ENCODE results near the gene IMP4.
A peak's percentile ranks its signal among the peaks of the same experiment; 100 is the strongest.

Gene IMP4

GRCh38 chr2:130349174-130349573, 6.5 kb downstream of the IMP4 start:
- Histone ChIP-seq H3K4me1 (ENCODE audit: control insufficient read depth, insufficient read depth, low read length) (no peaks in the 10 kb centered on the region), H3K9me3 (replicated peaks; ENCODE audit: low read length) (no peaks in the 10 kb centered on the region), H3K9ac (ENCODE audit: low read depth, low read length) (no peak overlapping the region), H3K4me2 (ENCODE audit: low read length) (no peak overlapping the region), H3K27me3 (ENCODE audit: control insufficient read depth, insufficient read depth, low read length) (no peaks in the 10 kb centered on the region), H3K4me3 (ENCODE audit: low read length) (no peak overlapping the region), H3K36me3 (ENCODE audit: insufficient read depth, low read length) (peaks cover 44% of the 10 kb centered on the region)

GRCh38 chr2:130351711-130352110, 9.0 kb downstream of the IMP4 start:
- peaks cover 10% of the 10 kb centered on the region for H3K4me1 ChIP-seq (ENCODE audit: control insufficient read depth, insufficient read depth, low read length)
- H3K4me2 ChIP-seq (ENCODE audit: low read length): no peak overlapping the region
- H3K9me3 ChIP-seq (replicated peaks; ENCODE audit: low read length): no peaks in the 10 kb centered on the region

GRCh38 chr2:130352237-130352636, 9.5 kb downstream of the IMP4 start:
- Histone ChIP-seq H3K9ac (ENCODE audit: low read depth, low read length) (no peak overlapping the region), H3K27me3 (ENCODE audit: control insufficient read depth, insufficient read depth, low read length) (no peaks in the 10 kb centered on the region), H3K4me2 (ENCODE audit: low read length) (no peak overlapping the region), H3K4me1 (ENCODE audit: control insufficient read depth, insufficient read depth, low read length) (peaks cover 11% of the 10 kb centered on the region), H3K36me3 (ENCODE audit: insufficient read depth, low read length) (peaks cover 14% of the 10 kb centered on the region), H3K9me3 (replicated peaks; ENCODE audit: low read length) (no peaks in the 10 kb centered on the region), H3K4me3 (ENCODE audit: low read length) (no peak overlapping the region)

More at GRCh38 chr2:130351711-130352110, 9.0 kb downstream of the IMP4 start:
- H3K9ac ChIP-seq (ENCODE audit: low read depth, low read length): no peak overlapping the region
- H3K4me3 ChIP-seq (ENCODE audit: low read length): no peak overlapping the region
- peaks cover 19% of the 10 kb centered on the region for H3K36me3 ChIP-seq (ENCODE audit: insufficient read depth, low read length)
- no peaks in the 10 kb centered on the region for H3K27me3 ChIP-seq (ENCODE audit: control insufficient read depth, insufficient read depth, low read length)

GRCh38 chr2:130353291-130354138, 10.8 kb downstream of the IMP4 start:
- H3K4me3 ChIP-seq (ENCODE audit: low read length): no peak overlapping the region
- H3K27me3 ChIP-seq (ENCODE audit: control insufficient read depth, insufficient read depth, low read length): no peaks in the 10 kb centered on the region
- peaks cover 11% of the 10 kb centered on the region for H3K4me1 ChIP-seq (ENCODE audit: control insufficient read depth, insufficient read depth, low read length)
- H3K9me3 ChIP-seq (replicated peaks; ENCODE audit: low read length): no peaks in the 10 kb centered on the region
- no peak overlapping the region for H3K4me2 ChIP-seq (ENCODE audit: low read length)
- H3K36me3 ChIP-seq (ENCODE audit: insufficient read depth, low read length): peaks cover under 1% of the 10 kb centered on the region
- no peak overlapping the region for H3K9ac ChIP-seq (ENCODE audit: low read depth, low read length)

GRCh38 chr2:130354139-130354428, 11.4 kb downstream of the IMP4 start:
- no peaks in the 10 kb centered on the region for H3K27me3 ChIP-seq (ENCODE audit: control insufficient read depth, insufficient read depth, low read length)
- H3K36me3 ChIP-seq (ENCODE audit: insufficient read depth, low read length): no peaks in the 10 kb centered on the region
- no peak overlapping the region for H3K4me2 ChIP-seq (ENCODE audit: low read length)
- H3K9me3 ChIP-seq (replicated peaks; ENCODE audit: low read length): no peaks in the 10 kb centered on the region
- H3K4me3 ChIP-seq (ENCODE audit: low read length): no peak overlapping the region
- H3K4me1 ChIP-seq (ENCODE audit: control insufficient read depth, insufficient read depth, low read length): peaks cover 11% of the 10 kb centered on the region
- H3K9ac ChIP-seq (ENCODE audit: low read depth, low read length): no peak overlapping the region

- Histone ChIP-seq H3K27me3 (ENCODE audit: control insufficient read depth, insufficient read depth, low read length) (no peaks in the 10 kb centered on the region), H3K9me3 (replicated peaks; ENCODE audit: low read length) (no peaks in the 10 kb centered on the region), H3K4me2 (ENCODE audit: low read length) (peak overlapping the region; percentile 97), H3K4me1 (ENCODE audit: control insufficient read depth, insufficient read depth, low read length) (peaks cover 11% of the 10 kb centered on the region), H3K4me3 (ENCODE audit: low read length) (peak overlapping the region; percentile 88), H3K9ac (ENCODE audit: low read depth, low read length) (peak overlapping the region; percentile 86), H3K36me3 (ENCODE audit: insufficient read depth, low read length) (no peaks in the 10 kb centered on the region)
Measured at GRCh38 chr2:130355172-130355577, 12.5 kb downstream of the IMP4 start.

- no peaks in the 10 kb centered on the region for H3K9me3 ChIP-seq (replicated peaks; ENCODE audit: low read length)
- H3K9ac ChIP-seq (ENCODE audit: low read depth, low read length): peak within 1 kb of the TSS; percentile 86
Measured at GRCh38 chr2:130355578-130356431, 13.1 kb downstream of the IMP4 start, which contains the start of gene PTPN18. PTPN18 (plus strand) TSS chr2:130356056; CDS start chr2:130356108, 52 bp downstream.

GRCh38 chr2:130357864-130358263, 15.2 kb downstream of the IMP4 start:
- no peak overlapping the region for H3K9ac ChIP-seq (ENCODE audit: low read depth, low read length)
- no peaks in the 10 kb centered on the region for H3K36me3 ChIP-seq (ENCODE audit: insufficient read depth, low read length)
- H3K4me2 ChIP-seq (ENCODE audit: low read length): no peak overlapping the region
- no peak overlapping the region for H3K4me3 ChIP-seq (ENCODE audit: low read length)
- H3K27me3 ChIP-seq (ENCODE audit: control insufficient read depth, insufficient read depth, low read length): no peaks in the 10 kb centered on the region
- no peaks in the 10 kb centered on the region for H3K9me3 ChIP-seq (replicated peaks; ENCODE audit: low read length)
- H3K4me1 ChIP-seq (ENCODE audit: control insufficient read depth, insufficient read depth, low read length): peaks cover 11% of the 10 kb centered on the region

More at GRCh38 chr2:130355578-130356431, 13.1 kb downstream of the IMP4 start, which contains the start of gene PTPN18:
- Histone ChIP-seq H3K36me3 (ENCODE audit: insufficient read depth, low read length) (no peaks in the 10 kb centered on the region), H3K4me3 (ENCODE audit: low read length) (peak within 1 kb of the TSS; percentile 88), H3K4me1 (ENCODE audit: control insufficient read depth, insufficient read depth, low read length) (peaks cover 11% of the 10 kb centered on the region), H3K27me3 (ENCODE audit: control insufficient read depth, insufficient read depth, low read length) (no peaks in the 10 kb centered on the region), H3K4me2 (ENCODE audit: low read length) (peak within 1 kb of the TSS; percentile 97)

GRCh38 chr2:130358420-130359350, 16.0 kb downstream of the IMP4 start:
- H3K9ac ChIP-seq (ENCODE audit: low read depth, low read length): no peak overlapping the region
- H3K9me3 ChIP-seq (replicated peaks; ENCODE audit: low read length): no peaks in the 10 kb centered on the region
- peaks cover 11% of the 10 kb centered on the region for H3K4me1 ChIP-seq (ENCODE audit: control insufficient read depth, insufficient read depth, low read length)

GRCh38 chr2:130359466-130359865, 16.8 kb downstream of the IMP4 start:
- H3K4me2 ChIP-seq (ENCODE audit: low read length): no peak overlapping the region
- peaks cover 11% of the 10 kb centered on the region for H3K4me1 ChIP-seq (ENCODE audit: control insufficient read depth, insufficient read depth, low read length)
- H3K9ac ChIP-seq (ENCODE audit: low read depth, low read length): no peak overlapping the region
- H3K36me3 ChIP-seq (ENCODE audit: insufficient read depth, low read length): no peaks in the 10 kb centered on the region
- H3K27me3 ChIP-seq (ENCODE audit: control insufficient read depth, insufficient read depth, low read length): no peaks in the 10 kb centered on the region
- no peak overlapping the region for H3K4me3 ChIP-seq (ENCODE audit: low read length)
- no peaks in the 10 kb centered on the region for H3K9me3 ChIP-seq (replicated peaks; ENCODE audit: low read length)

More at GRCh38 chr2:130358420-130359350, 16.0 kb downstream of the IMP4 start:
- Histone ChIP-seq H3K4me3 (ENCODE audit: low read length) (no peak overlapping the region), H3K27me3 (ENCODE audit: control insufficient read depth, insufficient read depth, low read length) (no peaks in the 10 kb centered on the region), H3K4me2 (ENCODE audit: low read length) (no peak overlapping the region), H3K36me3 (ENCODE audit: insufficient read depth, low read length) (no peaks in the 10 kb centered on the region)

- Histone ChIP-seq H3K27me3 (ENCODE audit: control insufficient read depth, insufficient read depth, low read length) (no peaks in the 10 kb centered on the region), H3K4me3 (ENCODE audit: low read length) (no peak overlapping the region), H3K9me3 (replicated peaks; ENCODE audit: low read length) (no peaks in the 10 kb centered on the region), H3K4me1 (ENCODE audit: control insufficient read depth, insufficient read depth, low read length) (no peaks in the 10 kb centered on the region), H3K9ac (ENCODE audit: low read depth, low read length) (no peak overlapping the region), H3K36me3 (ENCODE audit: insufficient read depth, low read length) (no peaks in the 10 kb centered on the region), H3K4me2 (ENCODE audit: low read length) (no peak overlapping the region)
Measured at GRCh38 chr2:130363479-130363878, 20.8 kb downstream of the IMP4 start.
